GM19238 (cell line): ENCODE data around the gene MAGI1.

Experiments used
- DNase-seq: peaks from one replicate; pipeline ENCODE4 v3.0.0; 2011; ENCODE audit warnings: low spot score; ENCODE audit not compliant: insufficient read length

MAGI1 gene

DNA sequence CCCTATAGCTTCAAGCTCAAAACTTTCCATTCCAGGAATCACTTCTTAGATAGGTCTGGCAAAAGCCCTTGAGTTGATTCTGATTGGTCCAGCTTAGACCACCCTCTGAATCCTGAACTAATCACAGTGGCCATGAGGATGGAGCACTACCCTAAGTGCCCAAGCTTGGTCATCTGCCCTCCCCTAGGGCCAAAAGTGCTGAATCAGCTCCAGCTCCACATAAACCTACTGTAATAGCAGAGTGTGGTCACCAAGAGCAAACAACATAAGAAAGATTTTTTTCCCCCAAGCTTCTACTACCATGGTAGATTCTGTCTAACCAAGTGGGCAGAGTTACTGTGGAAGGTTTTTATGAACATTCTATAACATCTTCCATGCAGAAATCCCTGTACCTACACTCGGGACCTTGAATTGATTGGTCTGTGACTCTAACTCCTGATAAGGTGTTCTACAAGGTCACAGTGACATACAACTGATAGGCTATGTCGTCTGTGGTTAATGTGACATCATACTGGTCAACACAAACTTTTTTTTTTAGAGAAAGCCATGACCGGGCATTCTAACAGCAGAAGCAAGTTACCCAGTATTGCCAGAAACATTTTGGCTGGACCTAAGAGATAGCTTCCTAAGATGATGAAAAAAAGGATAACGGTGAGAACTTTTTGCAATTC, 320.9 kb downstream of the MAGI1 start:
- no peak for DNase-seq

DNA sequence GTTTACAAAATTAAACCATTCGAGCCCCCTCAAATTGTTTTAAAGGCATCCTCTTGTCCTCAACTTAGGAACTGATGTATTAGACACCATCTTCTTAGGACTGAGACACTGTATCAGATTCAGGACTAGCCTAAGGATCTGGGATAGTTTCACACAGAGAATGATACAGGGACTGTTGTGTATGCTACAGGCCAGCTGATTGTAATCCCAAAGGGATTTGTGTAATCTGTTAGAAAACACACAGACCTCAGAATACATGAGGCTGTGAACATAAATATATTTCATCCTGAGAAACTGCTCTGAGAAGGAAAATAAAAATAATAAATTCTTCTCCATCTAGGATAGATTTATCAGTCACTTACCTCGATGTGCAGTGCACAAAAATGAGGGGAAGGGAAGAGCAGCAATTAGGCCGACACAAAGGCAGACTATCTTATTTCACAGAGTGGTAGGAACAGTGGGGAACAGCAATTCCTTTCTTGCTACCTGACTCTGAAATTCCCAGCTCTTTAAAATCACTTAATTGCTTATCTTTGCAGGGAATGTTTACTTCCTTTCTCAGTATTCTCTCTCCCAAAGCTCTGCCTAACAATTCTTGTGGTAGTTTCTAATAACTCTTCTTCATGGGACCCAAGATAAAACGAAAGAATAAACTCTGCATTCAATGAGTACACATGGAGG, 322.5 kb downstream of the MAGI1 start:
- no peak for DNase-seq

DNA sequence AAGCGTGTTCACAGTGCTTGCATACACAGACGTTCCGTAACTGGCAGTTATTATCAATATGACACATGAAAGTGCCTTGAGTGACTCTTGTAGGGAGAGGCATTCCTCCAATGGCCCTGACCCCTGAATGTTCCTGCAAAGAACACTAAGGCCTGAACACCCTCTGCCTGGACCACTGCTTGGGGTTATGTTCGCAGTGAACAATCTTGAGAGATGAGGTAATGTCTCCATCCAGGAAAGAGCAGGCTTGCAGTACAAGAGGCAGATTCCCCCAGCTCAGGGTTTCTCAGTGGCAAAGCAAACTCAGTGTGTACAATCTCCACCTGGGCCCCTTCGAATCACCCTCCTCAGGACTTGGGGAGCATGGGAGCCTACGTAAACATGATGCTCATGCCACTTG, 324.6 kb downstream of the MAGI1 start:
- DNase-seq, result no peak

DNA sequence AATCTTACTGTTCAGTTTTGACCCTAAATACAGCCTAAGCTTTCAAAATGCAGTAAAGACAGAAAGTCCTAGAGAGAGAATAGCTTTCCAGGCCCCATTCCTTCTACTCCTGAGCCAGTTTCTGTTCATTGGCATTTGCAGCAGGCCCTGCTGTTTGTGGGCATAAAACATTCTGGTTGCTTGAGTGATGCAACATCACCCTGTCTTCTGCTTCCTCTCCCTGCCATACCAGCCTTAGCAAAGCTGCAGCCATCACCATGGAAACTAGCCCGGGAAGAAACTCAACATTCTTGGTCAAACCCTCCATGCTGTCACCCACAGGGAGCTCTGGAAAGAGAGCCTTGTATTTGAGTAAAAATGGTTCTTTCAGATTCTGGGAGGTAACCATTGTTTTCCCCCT, 325.7 kb downstream of the MAGI1 start:
- DNase-seq, result no peak

DNA sequence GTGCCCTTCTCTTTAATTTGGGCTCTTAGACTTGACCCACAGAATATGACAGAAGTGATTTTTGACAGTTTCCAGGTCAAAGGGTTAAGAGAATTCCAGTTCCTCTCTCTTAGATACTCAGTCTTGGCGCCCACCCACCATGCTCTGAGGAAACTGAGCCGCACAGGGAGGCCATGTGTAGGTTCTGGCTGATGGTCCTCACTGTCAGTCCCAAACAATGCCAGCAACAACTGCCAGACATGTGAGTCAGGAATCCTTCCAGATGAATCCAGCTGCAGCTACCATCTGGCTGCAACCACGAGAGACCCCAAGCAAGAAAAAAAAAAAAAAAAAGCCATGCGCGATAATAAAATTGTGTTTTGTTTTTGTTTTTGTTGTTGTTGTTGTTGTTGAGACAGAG, 326.6 kb downstream of the MAGI1 start:
- no peak for DNase-seq

DNA sequence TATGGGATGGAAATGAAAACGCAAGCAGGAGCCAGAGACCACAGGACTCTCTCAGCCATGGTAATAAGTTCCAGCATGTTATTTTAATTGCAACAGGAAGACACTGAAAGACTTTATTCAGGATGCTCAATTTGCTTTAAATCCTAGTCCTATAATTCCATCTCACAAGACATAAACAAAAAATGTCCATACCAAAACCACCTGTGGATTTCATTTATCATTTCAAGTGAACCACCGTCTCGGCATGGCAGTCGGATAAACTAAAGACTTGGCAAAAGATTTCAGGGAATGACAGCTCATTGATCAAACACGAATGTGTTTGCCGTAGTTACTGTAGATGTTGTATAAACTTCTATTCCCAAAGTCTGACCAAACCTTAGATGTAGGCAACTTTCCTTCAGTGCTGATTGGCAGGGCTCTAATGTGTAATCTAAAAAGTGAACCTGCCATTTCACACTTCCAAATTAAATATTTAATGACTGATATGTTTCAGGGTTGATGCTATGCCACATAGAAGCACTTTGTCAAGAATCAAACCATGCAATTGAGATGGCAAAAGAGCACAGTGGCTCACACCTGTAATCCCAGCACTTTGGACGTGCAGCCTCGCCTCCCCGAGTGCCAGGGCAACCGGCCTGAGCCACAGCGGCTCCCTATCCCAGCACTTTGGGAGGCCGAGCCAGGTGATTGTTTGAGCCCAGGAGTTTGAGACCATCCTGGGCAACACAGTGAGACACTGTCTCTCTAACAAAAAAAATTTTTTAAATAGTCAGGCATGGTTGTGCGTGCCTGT, 331.7 kb downstream of the MAGI1 start:
- DNase-seq, result no peak

DNA sequence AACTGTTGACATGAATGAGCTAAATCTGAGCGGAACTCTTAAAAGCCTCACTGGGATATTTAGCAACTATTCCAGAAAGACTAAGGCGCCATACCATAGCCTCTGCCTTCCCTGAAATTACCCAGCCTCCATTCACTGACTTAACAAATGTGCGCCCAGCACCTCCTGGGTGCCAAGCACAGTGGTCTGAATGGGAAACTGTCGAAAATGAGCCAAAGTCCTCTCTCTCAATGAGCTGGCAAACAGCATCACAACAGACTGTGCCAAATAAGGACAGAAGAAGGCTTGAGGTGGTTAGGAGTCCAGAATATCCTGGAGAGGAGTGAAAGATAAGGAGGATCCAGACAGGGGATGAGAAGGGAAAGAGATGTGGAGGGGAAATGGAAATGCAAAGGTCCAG, 332.4 kb downstream of the MAGI1 start:
- no peak for DNase-seq

DNA sequence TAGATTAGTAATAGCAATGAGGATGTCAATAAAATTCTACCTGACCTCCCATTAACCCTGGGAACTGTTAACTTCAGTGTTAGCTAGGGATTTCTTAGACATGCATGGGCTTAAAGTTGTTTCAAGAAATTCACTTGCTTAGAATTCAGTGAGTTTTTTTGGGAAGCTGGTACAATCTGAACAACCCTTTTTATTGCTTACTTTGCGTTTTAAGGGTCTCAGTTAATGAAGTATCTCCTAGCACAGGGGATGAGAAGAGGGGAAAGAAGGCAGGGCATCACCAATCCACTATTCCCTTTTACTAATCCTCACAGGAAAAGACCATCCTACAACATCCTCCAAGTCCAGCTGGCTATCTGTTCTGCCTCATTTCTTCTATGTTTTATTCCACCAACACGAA, 334.9 kb downstream of the MAGI1 start:
- no peak for DNase-seq

DNA sequence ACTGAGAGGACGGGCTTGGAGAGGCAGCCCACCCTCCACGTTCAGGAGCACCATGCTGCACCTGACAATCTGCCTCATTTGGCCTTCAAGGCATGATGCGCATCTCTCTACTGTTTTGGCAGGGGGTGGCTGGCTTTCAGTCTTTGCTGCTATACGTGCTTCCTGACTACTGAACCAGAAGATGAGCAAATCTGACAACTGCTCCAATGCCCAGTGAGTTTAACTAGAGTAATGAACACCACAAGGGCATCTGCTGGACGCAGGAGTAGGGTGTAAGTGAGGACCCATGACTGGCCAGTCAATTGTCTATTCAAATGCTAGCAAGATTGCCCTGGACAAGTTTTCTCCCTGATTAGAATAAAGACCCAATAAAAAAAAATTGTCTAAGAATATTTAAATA, 335.7 kb downstream of the MAGI1 start:
- no peak for DNase-seq

DNA sequence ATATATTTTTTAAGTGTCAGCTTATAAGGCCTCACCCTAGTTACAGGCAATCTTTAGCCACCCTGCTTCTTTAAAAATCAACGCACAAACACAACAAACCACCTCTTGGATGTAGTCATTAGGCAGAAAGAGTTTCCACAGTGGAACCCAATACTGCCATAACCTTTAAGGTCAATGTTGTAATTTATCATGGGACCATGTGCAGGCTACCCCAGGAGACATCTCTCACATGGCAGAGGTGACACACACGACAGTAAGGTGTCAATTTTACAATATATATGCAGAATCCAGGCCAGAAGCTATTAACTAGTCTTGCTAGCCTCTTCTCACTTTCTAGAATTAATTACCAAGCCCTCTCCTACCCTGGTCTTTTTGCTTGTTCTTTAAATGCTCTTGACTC, 336.5 kb downstream of the MAGI1 start:
- no peak for DNase-seq

DNA sequence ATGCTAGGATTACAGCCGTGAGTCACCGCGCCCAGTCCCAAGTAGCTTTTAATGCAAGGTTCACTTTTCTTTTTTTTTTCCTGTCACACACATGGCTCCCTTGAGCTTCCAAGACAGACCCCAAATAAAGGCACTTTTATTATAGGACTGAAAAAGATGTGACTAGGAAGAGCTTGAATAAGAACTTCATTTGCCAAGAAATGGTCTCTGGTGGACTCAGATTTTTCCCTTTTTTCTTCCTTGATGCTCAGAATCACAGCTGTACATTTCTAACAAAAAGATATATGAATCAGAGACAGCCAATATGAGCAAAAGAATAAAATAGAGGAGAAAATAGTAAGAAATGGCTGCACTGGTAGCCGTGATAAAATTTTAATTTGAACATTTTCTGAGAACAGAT, 337.2 kb downstream of the MAGI1 start:
- DNase-seq, result no peak

DNA sequence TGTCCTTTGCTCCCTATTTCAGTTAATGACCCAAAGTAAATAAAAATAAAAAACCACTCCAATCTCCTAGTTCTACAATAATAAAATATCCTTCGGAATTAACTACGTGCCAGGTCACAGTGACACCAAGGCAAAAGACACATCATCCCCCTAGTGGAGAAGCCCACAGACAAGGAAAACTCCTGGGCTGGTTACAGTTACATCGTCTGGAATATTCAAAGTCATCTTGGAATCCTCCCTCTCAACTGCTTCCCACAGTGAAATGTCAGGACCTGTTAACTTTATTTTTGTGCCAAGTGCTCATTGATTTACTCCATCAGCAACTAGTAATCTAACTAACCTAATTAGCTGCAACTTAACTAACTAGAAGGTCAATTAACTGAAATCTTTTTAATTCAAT, 349.3 kb downstream of the MAGI1 start:
- no peak for DNase-seq

DNA sequence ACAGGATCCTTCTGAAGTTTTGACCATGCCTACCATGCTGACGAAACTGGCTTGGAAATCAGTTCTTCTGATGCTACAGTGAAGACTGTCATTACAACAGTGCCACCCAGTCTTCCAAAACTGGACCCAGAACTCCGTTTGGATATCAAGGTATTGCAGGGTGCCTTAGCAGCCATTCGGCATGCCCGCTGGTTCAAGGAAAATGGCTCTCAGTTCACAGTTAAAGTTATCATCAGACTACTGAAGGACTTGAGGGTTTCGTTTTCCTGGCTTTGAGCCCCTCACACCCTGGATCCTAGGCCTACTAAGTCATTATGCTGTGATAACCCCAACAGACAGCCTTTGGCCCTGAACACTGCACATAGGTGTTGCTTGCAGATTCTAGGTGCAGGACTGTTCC, 351.0 kb downstream of the MAGI1 start:
- no peak for DNase-seq

DNA sequence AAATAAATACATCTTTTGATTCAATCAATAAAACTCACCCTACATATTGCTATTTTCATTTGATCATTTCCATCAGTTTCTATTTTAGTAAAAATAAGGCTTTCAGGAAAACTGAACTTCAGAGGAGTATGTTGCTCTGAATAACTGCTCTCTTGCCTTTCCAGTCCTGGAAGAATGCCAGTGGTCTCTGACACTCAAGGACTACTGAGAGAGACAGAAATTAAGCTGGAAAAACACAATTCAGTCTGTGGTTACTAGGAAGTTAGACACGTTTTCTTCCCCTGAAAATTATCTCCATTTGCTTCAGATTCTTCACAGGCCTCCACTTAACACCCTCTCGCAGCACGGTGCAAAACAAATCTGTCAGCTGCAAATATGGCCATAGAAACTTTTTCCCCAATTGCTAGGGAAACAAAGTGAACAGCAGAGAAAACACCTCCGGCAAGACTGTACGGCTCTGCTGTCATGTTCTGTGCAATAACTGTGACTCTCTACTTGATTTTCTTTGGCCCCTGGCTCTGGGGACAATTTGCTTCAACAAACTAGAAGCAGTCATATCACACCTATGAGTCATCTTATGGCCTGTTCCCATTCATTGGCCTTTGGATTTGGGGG, 353.0 kb downstream of the MAGI1 start:
- DNase-seq, result no peak

DNA sequence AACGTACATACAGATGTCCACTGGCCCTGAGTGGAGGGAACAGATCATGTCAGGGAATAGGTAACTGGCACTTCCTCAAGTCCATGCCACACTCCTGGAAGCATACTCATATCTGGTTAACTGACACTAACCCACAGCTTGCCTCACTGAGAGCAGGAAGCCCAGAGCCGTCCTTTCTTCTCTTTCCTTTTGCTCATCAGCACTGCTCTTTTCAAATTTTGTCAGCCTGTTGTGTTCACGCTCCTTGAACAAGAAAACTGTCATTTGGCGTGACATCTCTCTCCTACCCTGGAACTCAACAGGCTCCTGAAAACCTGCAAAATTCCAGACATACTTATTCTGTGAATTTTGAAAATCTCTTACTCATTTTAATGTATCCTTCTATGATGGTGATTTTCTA, 360.2 kb downstream of the MAGI1 start:
- DNase-seq, result no peak

DNA sequence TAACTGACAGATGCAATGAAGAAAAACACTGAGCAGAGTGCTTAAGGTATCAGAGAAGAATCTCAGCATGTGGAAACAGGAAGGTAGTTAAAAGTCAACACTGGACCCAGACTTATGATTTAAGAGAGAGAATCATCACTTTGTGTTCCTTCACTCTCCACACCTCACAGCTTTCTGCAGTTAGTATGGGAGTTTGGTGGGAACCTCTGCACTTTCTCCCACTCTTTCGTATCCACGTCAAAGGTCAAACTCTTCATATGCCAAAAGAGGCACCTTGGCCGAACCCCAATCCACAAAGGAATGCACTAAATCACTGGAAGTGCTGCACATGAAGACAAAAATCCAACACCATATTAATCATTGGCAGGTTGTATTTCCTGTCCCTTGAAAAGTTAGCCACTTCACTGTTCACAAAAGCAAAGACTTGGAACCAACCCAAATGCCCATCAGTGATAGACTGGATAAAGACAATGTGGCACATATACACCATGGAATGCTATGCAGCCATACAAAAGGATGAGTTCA, 361.2 kb downstream of the MAGI1 start:
- no peak for DNase-seq

DNA sequence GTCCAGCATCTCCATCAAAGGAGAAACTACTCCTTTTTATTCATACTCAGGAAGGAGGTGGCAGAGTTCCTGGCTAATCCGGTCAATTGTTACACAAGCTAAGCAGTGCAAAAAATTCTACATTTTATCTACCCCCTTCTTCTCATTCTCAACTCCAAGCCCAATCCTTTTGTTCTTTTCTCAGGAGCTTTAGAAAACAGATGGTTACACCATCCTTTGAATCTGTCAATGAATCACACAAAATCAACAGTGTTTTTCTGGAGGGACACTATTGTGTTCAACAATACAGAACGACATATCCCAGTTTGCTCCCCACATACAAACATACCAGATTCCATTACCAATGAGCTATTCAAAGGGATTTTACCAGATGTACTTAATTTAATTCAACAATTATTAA, 362.1 kb downstream of the MAGI1 start:
- no peak for DNase-seq

DNA sequence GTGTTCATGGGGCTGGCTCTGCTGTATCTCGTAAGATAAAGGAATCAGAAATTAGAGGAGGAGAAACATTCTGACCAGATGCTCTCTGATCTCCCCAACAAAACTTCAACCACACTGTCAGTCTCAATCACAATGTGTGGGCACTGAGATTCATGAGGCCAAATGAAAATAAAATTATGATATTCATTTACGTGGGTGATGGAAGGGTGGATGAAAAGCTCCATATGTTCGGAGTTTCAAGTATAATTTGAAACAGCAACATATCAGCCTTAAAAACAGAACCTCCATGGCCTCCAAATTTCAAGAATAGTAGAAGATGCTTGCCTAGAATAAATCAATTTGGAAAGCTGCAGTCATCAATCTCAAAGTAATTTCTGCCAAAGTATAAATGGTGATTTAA, 363.7 kb downstream of the MAGI1 start:
- no peak for DNase-seq

DNA sequence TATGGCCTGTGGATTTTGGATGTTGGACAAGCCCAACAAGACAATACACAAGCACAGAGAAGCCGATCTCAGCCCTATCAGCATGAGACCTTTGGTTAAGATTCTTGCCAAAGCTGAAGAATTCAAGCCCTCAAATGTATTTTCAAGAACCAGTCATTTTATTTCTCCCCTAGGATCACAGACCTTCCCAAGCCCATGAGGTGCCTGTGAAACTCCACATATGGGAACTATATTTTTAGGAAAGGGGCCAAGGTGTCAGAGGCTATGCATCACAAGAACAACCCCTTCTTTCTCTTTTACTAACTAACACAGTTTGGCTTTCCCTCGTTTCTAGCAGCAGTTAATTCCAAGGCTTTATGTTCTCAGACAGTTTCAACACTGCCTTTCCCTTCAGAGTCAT, 364.5 kb downstream of the MAGI1 start:
- DNase-seq, result no peak

DNA sequence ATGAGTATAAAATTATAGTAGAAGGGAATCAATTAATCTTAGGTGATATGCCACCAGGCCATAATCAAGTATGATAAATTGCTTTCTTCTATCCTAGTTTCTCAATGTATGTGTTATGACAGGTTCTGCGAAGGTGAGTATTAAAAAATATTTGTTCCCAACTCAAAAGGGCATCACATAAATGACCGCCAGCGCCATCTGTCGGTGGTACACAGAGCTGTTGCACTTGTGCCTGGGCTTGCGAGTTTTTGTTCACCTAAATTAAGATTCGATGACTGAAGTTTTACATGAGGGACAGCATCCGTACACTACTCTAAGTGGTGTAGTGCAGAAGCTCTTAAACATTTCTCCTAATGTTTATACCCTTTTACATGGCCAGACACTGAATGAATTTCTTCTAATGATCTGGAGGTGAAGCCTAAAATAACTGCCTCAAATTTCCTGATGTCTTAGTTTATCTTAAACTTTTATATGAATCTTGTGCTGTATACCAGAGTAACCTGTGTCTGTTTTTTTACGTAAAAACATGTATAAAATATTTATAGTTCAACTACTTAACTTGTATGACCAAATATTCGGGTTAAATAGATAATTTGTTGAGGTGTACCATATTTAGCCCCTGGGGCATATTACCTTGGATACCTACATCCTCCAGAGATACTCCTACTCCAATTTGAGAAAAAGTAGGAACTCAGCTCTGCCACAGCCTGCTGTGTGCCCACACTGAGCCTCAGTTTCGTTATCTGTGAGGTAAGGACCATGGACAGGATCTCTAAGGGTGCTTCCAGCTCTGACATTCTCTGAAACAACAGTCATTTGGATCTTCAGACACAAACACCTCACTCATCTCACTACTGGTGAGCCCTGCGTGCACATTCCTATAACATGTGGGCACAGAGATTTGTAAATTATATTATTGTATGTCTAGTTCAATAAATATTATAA, 365.6 kb downstream of the MAGI1 start:
- no peak for DNase-seq

DNA sequence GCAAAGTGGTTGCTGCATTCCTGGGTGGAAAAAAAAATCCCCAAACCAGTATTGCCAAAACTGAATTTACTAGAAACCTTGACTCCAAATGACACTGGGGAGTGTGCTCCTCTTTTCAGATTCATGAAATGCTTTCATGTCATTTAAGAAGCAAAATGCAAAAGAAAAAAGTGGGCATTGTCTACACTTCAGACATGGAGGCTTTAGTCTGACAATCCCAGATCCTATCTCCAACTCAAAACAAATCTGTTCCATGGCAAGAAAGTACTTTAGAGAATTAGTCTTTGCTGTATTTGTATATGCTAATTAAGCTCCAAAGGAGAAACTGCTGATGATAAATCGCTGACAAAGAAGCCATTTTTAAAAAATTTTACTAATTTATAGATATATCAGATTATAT, 366.7 kb downstream of the MAGI1 start:
- DNase-seq, result no peak
